GM20000 (cell line): ENCODE measurements around the gene KRTAP19-1.

Source experiments
- DNase-seq: peaks from one replicate; pipeline ENCODE4 v3.0.0; 2012; ENCODE audit warnings: low spot score
- CTCF ChIP-seq: IDR thresholded peaks from 2 replicates; pipeline ENCODE4 v1.5.1; 2012; ENCODE audit warnings: mild to moderate bottlenecking, control low read depth; ENCODE audit errors: extremely low read depth, missing control alignments

The KRTAP19-1 gene

GRCh38 chr21:30486180-30486579 is 6.0 kb upstream of the KRTAP19-1 start:
- DNase-seq, result no peak
- no peak for TF ChIP-seq CTCF

DNA sequence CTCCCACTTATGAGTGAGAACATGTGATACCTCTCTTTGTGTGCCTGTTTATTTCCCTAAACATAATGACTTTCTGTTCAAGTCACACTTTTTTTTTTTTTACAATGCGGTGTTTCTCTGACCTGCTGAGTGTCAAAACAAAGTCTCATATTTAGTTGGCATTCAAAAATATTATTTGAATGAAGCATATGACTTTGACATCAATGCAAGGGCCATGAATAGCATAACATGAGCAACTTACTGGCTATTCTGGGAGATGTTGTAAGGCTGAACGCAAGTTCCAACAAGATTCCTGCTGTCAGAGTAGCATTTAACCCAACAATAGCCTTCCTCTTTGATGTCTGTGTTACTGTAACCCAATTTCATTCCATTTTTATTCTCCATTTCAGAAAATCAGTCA is 2.0 kb upstream of the KRTAP19-1 start:
- no peak for DNase-seq
- no peak for TF ChIP-seq CTCF

DNA sequence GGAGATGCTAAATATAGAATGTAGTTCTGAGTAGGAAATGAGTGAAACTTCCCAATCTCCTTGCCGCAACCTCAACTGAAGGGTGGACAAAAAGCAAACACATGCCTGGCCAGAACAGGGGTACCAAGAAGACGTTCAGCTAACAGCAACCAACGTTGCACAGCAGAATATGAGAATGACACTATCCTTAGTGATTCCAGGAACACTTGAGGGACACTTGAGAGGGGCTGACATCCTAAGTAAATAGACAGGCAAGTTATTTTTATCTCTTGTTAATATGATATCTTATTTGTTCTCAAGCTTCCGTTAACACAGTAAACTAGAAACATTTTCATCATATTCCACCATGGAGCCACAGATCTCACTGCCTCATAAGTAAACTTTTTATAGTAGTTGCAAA is 908 bp downstream of the KRTAP19-1 start:
- TF ChIP-seq CTCF, result no peak
- DNase-seq, result no peak

GRCh38 chr21:30478004-30478403 is 2.2 kb downstream of the KRTAP19-1 start:
- no peak for DNase-seq
- TF ChIP-seq CTCF, result no peak

DNA sequence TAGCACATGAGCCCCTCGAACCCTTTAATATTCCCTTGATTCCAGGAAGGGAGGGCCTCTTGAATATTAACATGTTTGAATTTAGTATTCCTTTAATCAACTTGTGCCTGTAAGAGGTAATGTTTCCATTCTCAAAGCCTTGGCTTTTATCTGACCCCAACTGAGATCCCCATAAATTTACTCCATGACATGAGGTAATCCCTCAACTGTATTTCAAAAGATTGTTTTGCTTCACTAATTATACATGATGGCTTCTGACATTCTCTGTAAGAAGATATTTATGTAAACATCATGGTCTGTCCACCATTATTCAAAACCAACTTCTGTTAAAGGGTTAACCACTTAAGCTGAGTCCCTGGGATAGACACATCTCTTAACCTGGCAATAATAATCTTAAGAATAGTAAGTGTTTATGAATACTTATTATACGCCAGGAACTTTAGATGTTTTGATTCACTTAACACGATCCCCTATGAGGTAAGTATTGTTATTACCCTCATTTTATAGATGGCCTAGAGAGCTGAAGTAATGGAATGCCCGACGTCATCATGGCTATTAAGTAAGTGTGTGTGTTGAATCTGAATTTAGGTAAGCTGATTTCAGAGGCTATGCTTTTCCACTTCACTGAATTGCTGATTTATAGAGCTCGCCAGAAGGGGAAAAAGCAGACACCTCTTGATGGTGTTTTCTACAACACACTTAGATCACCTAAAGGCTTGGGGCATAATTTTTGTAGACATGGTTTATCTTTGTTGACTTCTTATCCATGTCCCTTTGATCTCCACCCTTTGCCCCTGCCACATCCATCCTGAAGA is 11.1 kb downstream of the KRTAP19-1 start:
- no peak for DNase-seq
- no peak for TF ChIP-seq CTCF

DNA sequence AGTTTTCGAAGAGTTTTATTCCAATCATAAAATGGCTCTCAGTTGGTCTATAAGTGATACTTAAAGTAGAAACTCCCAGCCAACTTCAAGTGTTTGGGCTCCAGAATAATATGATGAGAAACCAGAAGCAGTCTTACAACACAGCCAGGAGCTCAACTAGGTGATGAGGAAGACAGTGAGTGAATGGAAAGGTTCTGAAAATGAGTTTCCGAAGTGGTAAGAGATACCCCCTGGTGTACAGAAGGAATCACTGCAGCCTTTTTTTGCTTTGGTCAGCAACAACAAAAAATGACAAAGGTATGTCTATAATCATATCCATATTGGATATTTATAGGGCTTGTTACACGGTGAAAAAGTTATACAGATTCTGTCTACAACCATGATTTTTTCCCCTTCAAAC is 16.5 kb downstream of the KRTAP19-1 start:
- TF ChIP-seq CTCF, result no peak
- DNase-seq, result no peak

DNA sequence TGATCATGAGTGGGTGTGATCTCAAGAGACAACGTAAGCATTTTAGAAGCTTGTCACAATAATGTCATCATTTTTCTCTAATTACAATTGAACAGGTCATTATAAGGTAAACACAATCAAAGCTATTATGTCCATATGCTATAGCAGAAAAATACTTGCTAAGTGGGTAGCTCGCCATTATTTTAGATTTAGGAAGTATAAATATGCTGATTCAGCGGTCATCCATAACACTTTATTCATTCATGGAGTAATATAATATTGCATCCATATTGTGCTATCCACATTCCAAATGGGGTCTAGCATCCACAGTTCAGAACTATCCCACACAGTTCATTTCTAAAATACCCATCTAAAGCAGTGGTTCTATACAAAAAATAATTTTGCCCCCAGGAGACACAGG is 31.7 kb downstream of the KRTAP19-1 start:
- DNase-seq, result no peak
- no peak for TF ChIP-seq CTCF
